ENCODE results near the gene ZNF708.

- TF ChIP-seq FOXJ3 (CRISPR knock-in tag; IDR thresholded peaks at IDR 0.05; ENCODE audit: borderline replicate concordance): no peak
- TF ChIP-seq CTCF (IDR thresholded peaks at IDR 0.05): no peak
- TF ChIP-seq ZNF396 (CRISPR knock-in tag; IDR thresholded peaks at IDR 0.05; ENCODE audit: borderline replicate concordance): no peak
- no peak for TF ChIP-seq USF2 (CRISPR knock-in tag; IDR thresholded peaks at IDR 0.05)
- 0 out of 2 replicates have a peak, but pooled peaks have one; percentile 33 for TF ChIP-seq NFYB (CRISPR knock-in tag; conservative IDR thresholded peaks at IDR 0.05; ENCODE audit: low read depth)
- no peak for TF ChIP-seq ZNF671 (CRISPR knock-in tag; IDR thresholded peaks at IDR 0.05)
- no peak for TF ChIP-seq ETV6 (CRISPR knock-in tag; IDR thresholded peaks at IDR 0.05)
- TF ChIP-seq NR1H2 (CRISPR knock-in tag; IDR thresholded peaks at IDR 0.05): no peak
- TF ChIP-seq ZNF219 (CRISPR knock-in tag; IDR thresholded peaks at IDR 0.05; ENCODE audit: borderline replicate concordance): no peak
Measured at GRCh38 chr19:21269813-21270212, 59.4 kb downstream of the ZNF708 start.

Data from WTC11 (cell line).